CMK (cell line): ENCODE measurements around the gene TBC1D21.
"Not testable (repeated sequence)": the region's sequence is repeated elsewhere in the genome, so short reads cannot be mapped to it uniquely, and the experiment has no call there.

Experiments used
- DNase-seq: peaks from one replicate; pipeline ENCODE4 v3.0.0-alpha.2; 2010; ENCODE audit warnings: low read depth

TBC1D21 gene

GRCh38 chr15:73930371-73930770 lies 57.0 kb downstream of the TBC1D21 start:
- DNase-seq = no peak

- no peak for DNase-seq
These were observed 57.5 kb downstream of the TBC1D21 start for GRCh38 chr15:73930790-73931281.

DNA sequence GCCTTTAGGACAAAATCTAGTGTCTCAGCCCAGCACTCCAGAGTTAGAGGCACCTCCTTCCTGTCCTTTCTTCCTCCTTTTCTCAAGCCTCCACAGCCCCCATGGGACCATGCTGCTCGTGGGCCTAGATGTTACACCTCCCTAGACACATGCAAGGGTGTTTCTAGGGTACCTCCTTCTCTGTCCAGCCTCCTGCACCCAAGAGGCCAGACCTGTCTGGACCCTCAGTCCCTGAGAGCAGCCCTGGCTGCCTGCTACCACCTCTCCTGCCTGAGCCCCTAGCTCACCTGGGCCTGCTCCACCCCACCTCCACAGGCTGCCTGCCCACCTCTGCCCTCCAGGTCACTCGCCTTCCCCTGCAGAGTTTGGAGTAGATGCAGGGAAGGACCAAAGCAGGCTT lies 58.1 kb downstream of the TBC1D21 start:
- DNase-seq = no peak

- DNase-seq = peak; percentile 92
These were observed 59.2 kb downstream of the TBC1D21 start for GRCh38 chr15:73932381-73933191.

- DNase-seq = no peak
These were observed 60.9 kb downstream of the TBC1D21 start for GRCh38 chr15:73934281-73934680.

GRCh38 chr15:73935547-73935946 lies 62.2 kb downstream of the TBC1D21 start:
- no peak for DNase-seq

- DNase-seq = no peak
These were observed 62.8 kb downstream of the TBC1D21 start for GRCh38 chr15:73936181-73936580.

GRCh38 chr15:73936588-73937290 lies 63.4 kb downstream of the TBC1D21 start:
- DNase-seq = no peak

- DNase-seq = no peak
These were observed 63.9 kb downstream of the TBC1D21 start for GRCh38 chr15:73937296-73937695.

- no peak for DNase-seq
These were observed 64.4 kb downstream of the TBC1D21 start for GRCh38 chr15:73937726-73938125.

GRCh38 chr15:73938516-73938915 lies 65.2 kb downstream of the TBC1D21 start:
- not testable (repeated sequence) for DNase-seq
